Loucy (cell line): ENCODE data around the gene SPTLC3.

Source experiments
- EZH2phosphoT487 ChIP-seq: fragments of 200-600 bp; IDR thresholded peaks from 2 replicates; pipeline ENCODE4 v1.6.1; 2018; ENCODE audit warnings: antibody characterized with exemption, mild to moderate bottlenecking, moderate library complexity, borderline replicate concordance
- TF ChIP-seq, protein P1 (sequence below): fragments of 200-600 bp; sonication (generic); conservative IDR thresholded peaks from 2 replicates; pipeline ENCODE4 v1.5.1; 2014; ENCODE audit warnings: mild to moderate bottlenecking, antibody characterized with exemption, low read length

- TF ChIP-seq, protein P1, sequence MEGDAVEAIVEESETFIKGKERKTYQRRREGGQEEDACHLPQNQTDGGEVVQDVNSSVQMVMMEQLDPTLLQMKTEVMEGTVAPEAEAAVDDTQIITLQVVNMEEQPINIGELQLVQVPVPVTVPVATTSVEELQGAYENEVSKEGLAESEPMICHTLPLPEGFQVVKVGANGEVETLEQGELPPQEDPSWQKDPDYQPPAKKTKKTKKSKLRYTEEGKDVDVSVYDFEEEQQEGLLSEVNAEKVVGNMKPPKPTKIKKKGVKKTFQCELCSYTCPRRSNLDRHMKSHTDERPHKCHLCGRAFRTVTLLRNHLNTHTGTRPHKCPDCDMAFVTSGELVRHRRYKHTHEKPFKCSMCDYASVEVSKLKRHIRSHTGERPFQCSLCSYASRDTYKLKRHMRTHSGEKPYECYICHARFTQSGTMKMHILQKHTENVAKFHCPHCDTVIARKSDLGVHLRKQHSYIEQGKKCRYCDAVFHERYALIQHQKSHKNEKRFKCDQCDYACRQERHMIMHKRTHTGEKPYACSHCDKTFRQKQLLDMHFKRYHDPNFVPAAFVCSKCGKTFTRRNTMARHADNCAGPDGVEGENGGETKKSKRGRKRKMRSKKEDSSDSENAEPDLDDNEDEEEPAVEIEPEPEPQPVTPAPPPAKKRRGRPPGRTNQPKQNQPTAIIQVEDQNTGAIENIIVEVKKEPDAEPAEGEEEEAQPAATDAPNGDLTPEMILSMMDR = no peak
- no peak for TF ChIP-seq EZH2phosphoT487
These were observed 12.6 kb downstream of the SPTLC3 start for GRCh38 chr20:13021205-13021970.
